ENCODE data around the gene TMEM119.
"Not testable (repeated sequence)": the region's sequence is repeated elsewhere in the genome, so short reads cannot be mapped to it uniquely, and the experiment has no call there.

Gene TMEM119

DNA sequence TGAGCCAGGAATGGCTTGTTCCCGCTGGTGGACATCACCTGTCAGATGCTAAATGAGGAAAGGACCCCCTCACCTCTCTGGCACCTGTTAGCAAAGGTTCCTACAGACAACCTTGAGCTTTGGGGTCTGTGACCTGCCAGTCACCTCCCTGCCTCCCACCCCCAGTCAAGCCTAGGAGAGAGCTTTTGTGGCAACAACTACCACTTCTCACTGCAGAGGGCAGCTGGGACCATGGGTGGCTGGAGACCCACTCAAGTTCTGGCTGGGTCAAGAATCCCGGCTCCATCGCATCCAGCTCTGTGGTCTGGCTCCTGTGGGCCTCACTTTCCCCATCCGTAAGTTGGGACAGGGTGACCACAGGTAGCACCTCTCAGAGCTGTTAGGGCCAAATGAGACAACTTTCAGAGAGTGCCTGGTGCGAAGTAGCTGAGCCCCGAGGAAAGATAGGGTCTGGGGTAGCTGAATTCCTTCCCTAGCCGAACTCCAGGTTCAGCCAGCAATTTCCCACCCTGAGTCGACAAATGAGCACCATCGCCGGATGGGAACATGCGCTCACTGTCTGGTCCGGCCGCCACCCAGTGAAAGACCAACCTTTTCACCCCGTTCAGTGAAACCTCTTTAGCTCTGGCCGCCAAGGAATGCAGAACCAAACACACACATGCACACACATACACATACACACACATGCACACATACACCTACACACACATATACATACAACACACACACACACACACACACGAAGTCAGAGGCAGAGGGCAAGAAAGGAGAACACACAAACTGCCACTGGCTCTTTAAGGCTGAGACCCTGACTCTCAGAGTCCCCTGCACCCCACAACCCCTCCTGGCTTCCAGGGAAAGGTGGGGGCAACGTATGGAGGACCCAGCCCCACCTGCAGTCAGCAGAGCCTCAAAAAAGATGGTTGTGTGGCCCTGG lies 1.9 kb downstream of the TMEM119 start:
- FAIRE-seq (no peak), DNase-seq (ENCODE audit: insufficient read length, low spot score) (no peak)
- TF ChIP-seq POLR2A (IDR thresholded peaks at IDR 0.05; ENCODE audit: low read depth, low read length), result no peak

DNA sequence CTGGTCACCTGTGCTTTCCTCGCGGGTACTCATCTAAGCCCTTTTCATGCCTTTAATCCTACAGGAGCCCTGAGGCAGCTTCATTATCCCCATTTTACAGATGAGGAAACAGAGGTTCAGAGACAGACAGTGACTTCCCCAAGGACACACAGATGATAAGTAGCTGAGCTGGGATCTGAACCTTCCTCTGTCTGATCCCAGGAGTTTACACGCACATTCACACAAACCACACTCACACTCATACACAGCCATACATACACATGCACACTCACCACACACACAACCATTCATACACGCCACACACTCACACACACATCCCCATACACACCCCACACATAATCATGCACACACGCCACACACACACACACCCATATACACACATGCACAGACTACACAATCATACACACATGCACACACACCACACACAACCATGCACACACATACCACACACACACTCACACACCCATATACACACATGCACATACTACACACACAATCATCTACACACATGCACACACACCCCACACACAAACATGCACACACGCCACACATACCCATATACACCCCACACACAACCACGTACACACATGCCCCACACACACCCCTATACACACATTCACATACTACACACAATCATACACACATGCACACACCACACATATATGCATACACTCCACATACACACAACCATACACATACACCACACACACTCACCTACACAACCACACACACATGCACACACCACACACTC lies 2.7 kb downstream of the TMEM119 start:
- DNase-seq (ENCODE audit: insufficient read length, low spot score), result no peak
- TF ChIP-seq POLR2A (IDR thresholded peaks at IDR 0.05; ENCODE audit: low read depth, low read length), result no peak
- no peak for FAIRE-seq

DNA sequence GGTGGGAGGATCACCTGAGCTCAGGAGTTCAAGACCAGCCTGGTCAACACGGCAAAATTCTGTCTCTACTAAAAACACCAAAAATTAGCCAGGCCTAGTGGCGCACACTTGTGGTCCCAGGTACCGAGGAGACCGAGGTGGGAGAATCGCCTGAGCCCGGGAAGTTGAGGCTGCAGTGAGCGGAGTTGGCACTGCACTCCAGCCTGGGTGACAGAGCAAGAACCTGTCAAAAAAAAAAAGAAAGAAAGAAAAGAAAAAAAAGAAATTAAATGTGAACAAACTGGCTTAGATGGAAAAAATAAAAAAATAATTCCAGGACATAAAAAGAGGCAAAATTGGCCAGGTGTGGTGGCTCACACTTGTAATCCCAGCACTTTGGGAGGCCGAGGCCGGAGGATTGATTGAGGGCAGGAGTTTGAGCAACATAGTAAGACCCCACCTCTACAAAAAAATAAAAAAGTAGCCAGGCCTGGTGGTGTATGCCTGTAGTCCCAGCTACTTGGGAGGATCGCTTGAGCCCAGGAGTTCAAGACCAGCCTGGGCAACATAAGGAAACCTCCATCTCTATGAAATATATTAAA lies 3.5 kb downstream of the TMEM119 start:
- TF ChIP-seq POLR2A (IDR thresholded peaks at IDR 0.05; ENCODE audit: low read depth, low read length), result no peak
- DNase-seq (ENCODE audit: insufficient read length, low spot score) (no peak), FAIRE-seq (no peak)

DNA sequence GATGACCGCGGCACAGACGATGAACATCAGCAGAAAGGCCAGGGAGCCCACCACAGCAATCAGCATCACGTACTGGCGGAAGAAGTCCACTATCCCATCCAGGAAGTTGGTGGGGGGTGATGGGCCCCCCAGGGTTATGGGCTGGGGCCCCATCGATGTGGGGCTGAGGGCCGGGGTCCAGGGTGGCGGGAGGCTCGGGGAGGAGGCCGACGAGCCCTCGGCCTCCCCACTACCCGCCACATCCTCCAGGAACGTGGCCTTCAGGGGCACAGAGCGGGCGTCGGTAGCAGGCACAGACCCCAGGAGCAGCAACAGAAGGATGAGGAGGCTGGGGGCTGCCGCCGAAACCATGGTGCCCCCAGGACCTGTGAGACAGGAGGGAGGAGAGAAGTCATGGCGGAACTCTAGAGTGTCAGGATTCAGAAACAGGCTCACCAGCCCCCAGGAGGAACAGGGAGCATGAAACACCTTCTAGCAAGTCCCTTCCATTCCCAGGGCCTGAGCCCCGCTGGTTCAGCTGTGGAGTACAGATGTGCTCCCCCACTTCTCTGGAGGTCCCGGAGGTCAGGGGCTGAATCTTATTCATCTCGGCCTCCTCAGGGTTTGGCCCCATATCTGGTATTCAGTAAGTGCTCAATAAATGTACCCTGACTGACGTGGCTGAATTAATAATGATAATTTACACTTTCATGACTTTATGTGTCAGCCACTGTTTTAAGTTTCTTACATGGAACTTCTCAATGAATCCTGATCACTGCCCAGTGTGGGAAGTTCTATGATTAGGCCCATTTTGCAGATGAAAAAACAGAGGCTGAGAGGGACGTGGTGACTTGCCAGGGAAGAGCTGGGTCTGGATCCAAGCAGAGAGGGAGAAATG lies 5.6 kb downstream of the TMEM119 start:
- no peak for TF ChIP-seq POLR2A (IDR thresholded peaks at IDR 0.05; ENCODE audit: low read depth, low read length)
- FAIRE-seq, result no peak
- no peak for DNase-seq (ENCODE audit: insufficient read length, low spot score)

DNA sequence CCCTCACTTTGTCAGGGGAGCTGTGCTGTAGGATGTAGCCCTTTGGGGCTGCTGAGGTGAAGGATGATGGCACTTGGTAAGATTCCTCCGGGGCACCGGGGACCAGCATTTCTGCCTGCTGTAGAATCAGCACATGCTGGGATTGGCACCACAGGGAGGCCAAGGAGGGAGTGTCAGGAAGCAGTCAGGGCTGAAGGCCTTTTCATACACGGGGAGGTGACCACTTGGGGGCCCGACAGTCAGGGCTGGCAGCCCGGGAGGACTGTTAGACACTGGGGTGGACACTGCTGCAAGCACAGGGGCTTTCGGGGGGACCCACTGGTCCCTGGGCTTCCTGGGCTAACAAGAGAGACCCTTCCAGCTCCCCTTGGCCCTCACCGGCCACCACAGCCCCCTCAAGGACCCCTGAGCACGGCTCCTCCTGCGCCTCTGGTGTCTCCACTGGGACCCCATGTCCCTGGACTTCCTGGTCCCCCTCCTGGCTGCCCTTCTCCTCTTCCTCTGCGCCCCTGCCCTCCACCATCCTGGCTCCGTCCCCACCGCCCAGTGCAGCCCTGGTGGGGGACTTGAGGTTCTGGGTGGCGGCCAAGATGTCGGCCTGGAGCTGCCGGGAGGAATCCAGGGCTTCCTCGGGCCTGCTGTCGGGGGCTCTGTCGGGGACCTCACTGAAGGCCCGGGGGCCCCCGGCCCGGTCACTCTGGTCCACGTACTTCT lies 6.5 kb downstream of the TMEM119 start:
- no peak for FAIRE-seq
- DNase-seq (ENCODE audit: insufficient read length, low spot score), result no peak
- no peak for TF ChIP-seq POLR2A (IDR thresholded peaks at IDR 0.05; ENCODE audit: low read depth, low read length)

DNA sequence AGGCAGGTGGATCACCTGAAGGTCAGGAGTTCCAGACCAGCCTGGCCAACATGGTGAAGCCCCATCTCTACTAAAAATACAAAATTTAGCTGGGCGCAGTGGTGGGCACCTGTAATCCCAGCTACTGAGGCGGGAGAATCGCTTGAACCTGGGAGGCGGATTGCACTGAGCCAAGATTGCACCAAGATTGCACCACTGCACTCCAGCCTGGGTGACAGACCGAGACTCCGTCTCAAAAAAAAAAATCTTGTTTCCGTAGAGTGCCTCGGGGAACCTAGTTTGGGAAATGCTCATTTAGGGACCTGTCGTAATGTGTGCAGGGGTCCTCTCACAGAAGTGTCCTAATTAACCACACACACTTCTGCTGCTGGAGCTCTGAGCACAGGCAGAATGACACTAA lies 7.4 kb downstream of the TMEM119 start:
- not testable (repeated sequence) for DNase-seq (ENCODE audit: insufficient read length, low spot score); FAIRE-seq

DNA sequence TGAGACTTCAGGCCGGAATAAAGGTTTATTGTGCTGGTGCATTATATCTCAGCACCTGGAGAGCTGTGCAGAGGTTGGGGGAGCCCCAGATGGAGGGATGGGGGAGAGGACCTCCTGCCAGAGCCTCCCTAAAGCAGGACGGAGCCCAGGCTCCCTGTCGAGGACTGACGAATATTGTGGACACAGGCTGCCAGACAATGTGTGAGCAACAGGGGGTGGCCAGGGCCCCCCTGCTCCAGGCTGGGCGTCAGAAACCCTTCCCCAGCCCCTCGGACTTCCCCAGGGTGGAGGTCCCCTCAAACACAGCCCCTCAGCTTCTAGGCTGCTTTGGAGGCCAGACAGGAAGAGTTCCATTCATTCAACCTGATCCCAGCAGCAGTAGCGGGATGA lies 8.0 kb downstream of the TMEM119 start:
- DNase-seq (ENCODE audit: insufficient read length, low spot score), result no peak
- no peak for FAIRE-seq
- TF ChIP-seq POLR2A (IDR thresholded peaks at IDR 0.05; ENCODE audit: low read depth, low read length), result no peak

DNA sequence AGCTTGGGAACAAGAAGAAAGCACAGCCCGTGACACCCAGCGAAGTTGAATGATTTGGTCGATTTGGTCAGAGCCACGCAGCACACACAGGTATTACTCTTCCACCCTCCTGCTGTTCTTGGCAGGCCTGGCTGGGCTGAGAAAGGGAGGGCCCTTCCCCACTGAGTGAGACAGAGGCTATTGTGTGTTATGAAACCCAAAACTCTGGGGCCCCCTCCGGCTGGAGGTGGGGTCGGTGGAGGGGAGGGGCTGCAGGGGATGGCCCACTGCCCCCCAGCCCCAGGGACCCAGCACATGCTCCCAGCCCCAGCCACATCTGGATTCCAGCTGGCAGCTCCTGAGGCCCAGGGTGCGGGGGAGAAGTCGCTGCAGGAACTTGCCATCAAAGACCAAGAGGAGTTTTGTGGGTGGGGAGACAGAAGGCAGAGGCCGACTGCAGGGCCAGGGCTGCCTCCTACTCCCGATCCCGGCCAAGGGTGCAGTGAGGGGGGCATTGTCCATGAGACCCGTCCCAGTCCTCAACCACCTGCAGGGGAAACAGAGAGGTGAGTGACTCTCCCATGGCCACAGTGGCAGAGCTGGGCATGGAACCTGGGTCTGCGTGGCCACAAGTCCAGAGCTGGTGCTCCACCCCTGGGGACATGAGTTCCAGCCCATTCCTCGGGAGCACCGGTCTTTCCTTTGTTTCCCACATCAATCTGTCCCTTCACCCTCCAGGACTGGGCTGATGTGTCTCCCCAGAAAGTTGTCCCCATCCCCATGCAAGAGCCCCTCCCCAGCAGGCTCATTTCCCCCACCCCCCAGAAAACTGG lies 8.7 kb downstream of the TMEM119 start:
- DNase-seq (ENCODE audit: insufficient read length, low spot score) (no peak), FAIRE-seq (no peak)

DNA sequence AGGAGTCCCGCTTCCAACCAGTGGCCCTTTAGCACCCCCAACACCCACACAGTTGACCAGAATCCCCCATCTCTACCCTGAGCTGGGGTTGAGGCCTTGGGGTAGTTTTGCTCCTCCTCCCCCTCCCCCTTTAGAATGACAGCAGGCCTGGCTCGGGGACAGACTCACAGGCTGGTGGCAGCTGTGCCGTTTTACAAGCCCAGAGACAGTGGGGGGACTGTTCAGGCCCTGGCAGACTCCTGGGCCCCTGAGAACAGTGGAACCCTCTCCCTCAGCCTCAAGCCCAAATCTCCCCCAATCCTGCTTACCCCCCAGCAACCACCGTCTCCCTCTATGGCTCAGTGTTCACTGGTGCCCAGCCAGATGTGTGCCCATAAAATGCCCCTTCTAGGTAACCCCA lies 10.1 kb downstream of the TMEM119 start:
- no peak for DNase-seq (ENCODE audit: insufficient read length, low spot score)
- TF ChIP-seq POLR2A (IDR thresholded peaks at IDR 0.05; ENCODE audit: low read depth, low read length), result no peak
- no peak for FAIRE-seq

More for the DNA sequence above, 8.7 kb downstream of the TMEM119 start:
- TF ChIP-seq POLR2A (IDR thresholded peaks at IDR 0.05; ENCODE audit: low read depth, low read length), result no peak

DNA sequence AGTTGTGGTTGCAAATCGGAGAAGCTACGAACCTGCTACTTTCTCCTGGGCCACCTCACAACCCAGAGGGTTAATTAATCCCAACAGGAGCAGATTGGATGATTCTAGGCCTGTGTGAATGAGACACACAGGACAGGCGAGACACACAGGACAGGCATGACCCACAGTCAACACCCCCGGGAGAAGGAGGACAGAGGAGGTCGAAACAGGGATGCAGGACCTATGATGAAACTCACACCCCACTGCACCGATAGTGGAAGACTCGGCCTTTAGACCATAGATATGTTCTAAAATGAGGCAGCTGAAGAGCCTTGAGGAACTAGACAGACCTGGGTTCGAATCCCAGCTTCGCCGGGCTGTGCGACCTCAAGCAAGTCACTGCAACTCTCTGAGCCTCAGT lies 11.6 kb downstream of the TMEM119 start:
- no peak for TF ChIP-seq POLR2A (IDR thresholded peaks at IDR 0.05; ENCODE audit: low read depth, low read length)
- DNase-seq (ENCODE audit: insufficient read length, low spot score) (no peak), FAIRE-seq (no peak)

DNA sequence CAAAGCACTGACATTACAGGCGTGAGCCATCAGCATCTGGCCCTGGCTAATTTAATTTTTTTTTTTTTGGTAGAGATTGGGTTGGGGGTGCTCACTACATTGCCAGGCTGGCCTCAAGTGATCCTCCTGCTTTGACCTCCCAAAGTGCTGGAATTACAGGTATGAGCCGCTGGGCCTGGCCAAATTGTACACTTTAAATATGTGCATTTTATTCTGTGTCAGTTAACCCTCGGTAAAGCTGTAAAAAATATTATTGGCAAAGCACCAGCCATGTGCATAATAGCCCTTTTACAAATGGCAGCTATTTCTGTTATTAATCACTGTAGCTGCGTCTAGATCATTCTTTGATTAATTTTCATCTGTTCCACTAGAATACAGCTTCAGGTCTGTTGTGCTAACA lies 12.0 kb downstream of the TMEM119 start:
- FAIRE-seq, result no peak
- no peak for TF ChIP-seq POLR2A (IDR thresholded peaks at IDR 0.05; ENCODE audit: low read depth, low read length)

DNA sequence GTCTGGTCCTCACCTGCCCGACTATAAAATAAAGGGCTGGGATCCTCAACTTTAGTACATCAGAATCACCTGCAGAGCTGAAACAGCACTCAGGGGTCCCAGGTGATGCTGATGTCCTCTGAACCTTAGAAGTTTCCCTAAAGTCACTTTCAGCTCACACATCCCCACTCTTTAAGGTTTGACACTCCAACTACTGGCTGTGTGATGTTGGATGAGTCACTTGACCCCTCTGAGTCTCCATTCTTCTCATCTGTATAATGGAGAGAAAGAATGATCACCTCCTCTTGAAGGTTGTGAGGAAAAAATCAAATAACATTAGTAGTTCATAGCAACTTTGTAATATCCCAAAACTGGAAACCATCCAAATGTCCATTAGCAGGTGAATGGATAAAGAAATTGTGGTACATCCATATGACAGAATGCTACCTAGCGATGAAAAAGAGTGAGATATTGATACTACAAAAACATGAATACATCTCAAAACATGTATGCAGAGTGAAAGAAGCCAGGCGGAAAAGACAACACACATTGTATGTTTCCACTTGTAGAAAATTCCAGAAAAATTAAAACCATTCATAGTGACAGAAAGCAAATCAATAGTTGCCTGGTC lies 13.3 kb downstream of the TMEM119 start:
- DNase-seq (ENCODE audit: insufficient read length, low spot score), result no peak
- no peak for FAIRE-seq
- TF ChIP-seq POLR2A (IDR thresholded peaks at IDR 0.05; ENCODE audit: low read depth, low read length), result no peak

More for the DNA sequence above, 12.0 kb downstream of the TMEM119 start:
- DNase-seq (ENCODE audit: insufficient read length, low spot score), result no peak
